NCI-H1436 (cell line): ENCODE measurements around the gene SMCO1.
A peak's percentile ranks its signal among the peaks of the same experiment; 100 is the strongest.
"Not testable (repeated sequence)": the region's sequence is repeated elsewhere in the genome, so short reads cannot be mapped to it uniquely, and the experiment has no call there.

Experiments
- DNase-seq: peaks from one replicate; lab custom pipeline; 2025; lab: John Stamatoyannopoulos, UW

Gene SMCO1

DNA sequence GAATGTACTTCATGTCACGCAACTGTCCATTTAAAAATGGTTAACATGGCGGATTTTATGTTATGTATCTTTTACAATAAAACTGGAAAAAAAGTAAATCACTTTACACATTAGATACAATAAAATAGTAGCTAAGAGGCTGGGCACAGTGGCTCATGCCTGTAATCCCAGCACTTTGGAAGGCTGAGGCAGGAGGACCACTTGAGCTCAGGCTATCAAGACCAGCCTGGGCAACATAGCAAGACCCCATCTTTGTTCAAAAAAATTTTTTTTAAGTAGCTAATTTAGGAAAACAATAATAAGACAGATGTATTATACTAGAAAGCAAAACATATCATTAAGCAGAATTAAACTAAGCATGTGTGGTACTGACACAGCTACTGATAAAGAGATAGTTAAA lies 23.1 kb downstream of the SMCO1 start:
- no peak for DNase-seq

DNA sequence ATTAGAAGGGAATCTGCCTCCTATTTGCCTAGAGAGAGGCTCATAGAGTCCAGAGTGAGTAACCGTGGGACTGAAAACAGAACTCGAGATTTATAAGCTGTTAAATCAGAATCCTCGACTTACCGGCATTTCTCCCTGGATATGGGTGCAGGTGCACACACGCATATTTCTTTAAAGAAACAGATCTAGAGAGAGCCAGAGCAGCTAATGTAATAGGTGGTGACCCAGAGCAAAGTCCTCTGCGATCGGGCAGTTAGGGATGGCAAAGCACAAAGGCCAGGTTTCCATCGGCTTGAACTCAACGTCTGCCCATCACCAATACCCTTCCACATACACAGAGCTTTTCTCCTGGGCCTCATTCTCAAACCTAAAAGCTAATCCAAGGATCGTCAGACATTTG lies 25.4 kb downstream of the SMCO1 start:
- DNase-seq = no peak

DNA sequence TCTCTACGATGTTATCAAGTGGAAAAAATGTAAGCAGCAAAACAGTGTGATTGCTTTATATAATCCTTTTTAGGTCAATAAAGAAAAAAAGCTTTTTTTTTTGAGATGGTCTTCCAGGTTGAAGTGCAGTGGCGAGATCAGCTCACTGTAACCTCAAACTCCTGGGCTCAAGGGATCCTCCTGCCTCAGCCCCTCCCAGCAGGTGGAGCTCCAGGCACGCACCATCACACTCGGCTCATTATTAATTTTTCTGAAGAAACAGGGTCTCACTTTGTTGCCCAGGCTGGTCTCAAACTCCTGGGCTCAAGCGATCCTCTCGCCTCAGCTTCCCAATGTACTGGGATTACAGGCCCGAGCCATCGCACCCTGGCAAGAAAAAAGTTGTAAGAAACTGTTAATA lies 28.9 kb downstream of the SMCO1 start:
- DNase-seq = peak; percentile 19

DNA sequence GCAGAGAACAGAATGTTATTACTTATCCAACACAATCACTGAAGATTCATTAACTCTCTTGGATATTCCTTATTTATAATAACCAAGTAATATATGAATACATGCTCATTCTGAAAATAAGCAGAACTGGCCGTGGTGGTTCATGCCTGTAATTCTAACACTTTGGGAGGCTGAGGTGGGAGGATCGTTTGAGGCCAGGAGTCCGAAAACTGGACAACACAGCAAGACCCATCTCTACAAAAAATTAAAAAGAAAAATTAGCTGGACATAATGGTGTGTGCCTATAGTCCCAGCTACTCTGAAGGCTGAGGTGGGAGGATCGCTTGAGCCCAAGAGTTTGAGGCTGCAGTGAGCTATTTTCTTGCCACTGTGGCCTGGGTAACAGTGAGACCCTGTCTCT lies 37.5 kb downstream of the SMCO1 start:
- DNase-seq = no peak

DNA sequence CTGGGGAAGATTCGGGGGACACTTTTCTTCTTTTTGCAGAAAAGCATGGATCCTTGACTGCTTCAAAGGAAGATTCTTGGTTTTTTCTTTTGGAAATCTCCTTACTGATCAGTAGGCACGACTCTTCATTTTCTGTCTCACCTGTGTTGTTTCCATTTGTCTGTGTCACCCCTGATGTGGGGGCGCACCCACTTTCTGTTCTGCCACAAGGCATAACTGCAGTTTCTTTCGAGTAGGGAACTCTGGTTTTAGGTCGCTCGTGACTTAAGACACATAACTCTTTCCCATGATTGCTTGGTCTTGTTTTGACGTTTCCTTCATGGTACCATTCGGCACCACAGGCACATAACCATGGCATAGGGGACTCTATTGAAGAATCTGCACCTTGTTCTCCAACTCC lies 42.9 kb downstream of the SMCO1 start:
- no peak for DNase-seq

DNA sequence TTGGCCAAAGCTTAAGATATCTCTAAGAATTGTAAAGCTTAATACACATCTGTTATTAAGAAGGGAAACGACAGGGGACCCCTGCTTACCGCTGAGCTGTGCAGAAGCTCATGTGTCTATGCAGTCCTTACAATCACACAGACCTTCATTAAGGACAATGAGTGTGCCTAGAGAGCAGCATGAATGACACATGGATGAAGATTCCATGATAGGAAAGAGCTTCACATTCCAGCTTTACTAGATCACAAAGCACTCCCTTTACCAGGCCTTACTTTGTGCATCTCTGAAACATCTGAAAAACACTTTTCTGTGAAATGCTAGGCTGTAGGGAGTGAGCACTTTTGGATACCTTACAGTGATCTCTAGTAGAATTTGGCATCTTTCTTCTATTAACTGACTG lies 43.6 kb downstream of the SMCO1 start:
- no peak for DNase-seq

DNA sequence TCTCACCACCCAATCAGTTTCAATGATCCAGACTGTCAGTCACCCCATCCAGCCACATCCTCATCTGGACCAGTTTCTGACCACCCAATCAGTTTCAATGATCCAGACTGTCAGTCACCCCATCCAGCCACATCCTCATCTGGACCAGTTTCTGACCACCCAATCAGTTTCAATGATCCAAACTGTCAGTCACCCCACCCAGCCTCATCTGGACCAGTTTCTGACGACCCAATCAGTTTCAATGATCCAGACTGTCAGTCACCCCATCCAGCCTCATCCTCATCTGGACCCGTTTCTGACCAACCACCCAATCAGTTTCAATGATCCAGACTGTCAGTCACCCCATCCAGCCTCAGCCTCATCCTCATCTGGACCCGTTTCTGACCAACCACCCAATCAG lies 45.0 kb downstream of the SMCO1 start:
- DNase-seq = not testable (repeated sequence)

DNA sequence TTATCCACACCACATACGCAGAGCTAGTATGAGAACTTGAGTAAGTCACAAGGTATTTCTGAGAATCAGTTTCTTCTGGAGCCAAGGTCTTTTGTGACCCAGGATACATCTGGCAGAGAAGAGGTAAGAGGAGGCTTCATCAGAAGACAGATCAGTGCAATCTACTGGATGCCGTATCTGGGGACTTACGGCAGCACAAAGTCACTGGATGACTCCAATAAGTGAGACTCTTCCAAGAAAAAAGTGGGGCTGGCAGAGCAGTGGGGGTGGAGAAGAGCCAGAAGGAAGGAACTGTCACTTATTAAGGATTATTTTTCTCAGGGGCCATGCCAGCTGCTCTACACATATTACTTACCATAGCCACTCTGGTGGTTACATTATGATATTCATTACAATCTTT lies 51.3 kb downstream of the SMCO1 start:
- no peak for DNase-seq

DNA sequence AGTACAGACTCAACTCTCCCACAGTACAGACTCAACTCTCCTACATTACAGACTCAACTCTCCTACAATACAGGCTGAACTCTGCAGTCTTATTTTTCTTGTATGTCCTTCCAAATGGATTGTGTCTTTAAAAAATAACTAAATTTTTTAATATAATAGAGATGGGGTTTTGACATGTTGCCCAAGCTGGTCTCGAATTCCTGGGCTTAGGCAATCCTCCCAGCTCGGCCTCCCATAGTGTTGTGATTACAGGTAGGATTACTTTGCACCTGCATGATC lies 51.7 kb downstream of the SMCO1 start:
- DNase-seq = no peak

DNA sequence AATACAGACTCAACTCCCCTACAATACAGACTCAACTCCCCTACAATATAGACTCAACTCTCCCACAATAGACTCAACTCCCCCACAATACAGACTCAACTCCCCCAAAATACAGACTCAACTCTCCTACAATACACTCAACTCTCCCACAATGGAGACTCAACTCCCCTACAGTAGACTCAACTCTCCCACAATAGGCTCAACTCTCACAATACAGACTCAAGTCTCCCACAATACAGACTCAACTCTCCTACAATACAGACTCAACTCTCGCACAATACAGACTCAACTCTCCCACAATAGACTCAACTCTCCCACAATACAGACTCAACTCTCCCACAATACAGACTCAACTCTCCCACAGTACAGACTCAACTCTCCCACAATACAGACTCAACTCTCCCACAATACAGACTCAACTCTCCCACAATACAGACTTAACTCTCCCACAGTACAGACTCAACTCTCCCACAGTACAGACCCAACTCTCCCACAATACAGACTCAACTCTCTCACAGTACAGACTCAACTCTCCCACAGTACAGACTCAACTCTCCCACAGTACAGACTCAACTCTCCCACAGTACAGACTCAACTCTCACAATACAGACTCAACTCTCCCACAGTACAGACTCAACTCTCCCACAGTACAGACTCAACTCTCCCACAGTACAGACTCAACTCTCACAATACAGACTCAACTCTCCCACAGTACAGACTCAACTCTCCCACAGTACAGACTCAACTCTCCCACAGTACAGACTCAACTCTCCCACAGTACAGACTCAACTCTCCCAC lies 52.3 kb downstream of the SMCO1 start:
- not testable (repeated sequence) for DNase-seq

DNA sequence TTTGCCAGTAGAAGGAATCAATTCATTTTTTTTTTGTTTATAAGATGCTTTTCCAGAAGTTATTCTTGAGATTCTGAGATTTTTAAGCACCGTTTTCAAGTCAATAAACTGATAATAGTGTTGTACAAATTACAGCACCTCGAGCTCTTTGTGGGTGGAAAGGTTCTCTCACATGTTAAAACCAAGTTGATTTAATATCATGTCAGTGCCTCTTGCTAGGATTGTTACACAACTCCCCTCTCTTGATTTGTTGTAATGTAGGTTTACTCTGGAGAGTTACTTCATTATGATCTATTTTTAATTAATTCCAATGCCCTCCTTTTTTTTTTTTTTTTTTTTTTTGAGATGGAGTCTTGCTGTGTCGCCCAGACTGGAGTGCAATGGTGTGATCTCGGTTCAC lies 57.1 kb downstream of the SMCO1 start:
- DNase-seq = no peak

DNA sequence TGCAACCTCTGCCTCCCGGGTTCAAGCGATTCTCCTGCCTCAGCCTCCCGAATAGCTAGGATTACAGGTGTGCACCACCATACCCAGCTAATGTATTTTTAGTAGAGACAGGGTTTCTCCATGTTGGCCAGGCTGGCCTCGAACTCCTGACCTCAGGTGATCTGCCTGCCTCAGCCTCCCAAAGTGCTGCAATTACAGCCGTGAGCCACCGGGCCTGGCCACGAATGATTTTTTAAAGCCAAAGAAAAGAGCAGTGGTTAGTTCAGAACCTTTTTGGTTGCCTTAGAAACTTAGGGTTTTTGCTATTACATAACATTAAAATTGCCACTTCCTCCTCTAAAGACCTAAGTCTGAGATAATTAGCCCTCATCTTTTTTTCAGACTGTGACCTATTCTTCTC lies 57.7 kb downstream of the SMCO1 start:
- DNase-seq = not testable (repeated sequence)
